Measurements from ENCODE around the gene COL5A1. TPM values are rescaled to one million over a fixed set of nuclear protein-coding genes. Genes with fewer than 3 reads are reported as not detected.
A peak's percentile ranks its signal among the peaks of the same experiment; 100 is the strongest.

The COL5A1 gene
- total RNA-seq, 1 donor from 2014 or later, result 6.1 TPM

GRCh38 chr9:134835448-134835847 is 193.8 kb downstream of the COL5A1 start:
- Histone ChIP-seq H4K20me1 (ENCODE audit: low read depth) (no peaks in the 10 kb centered on the region), H3K4me3 (no peak overlapping the region), H3K27ac (no peak overlapping the region), H3K27me3 (no peaks in the 10 kb centered on the region), H3K4me1 (no peaks in the 10 kb centered on the region), H3K9ac (no peak overlapping the region), H3F3A (ENCODE audit: low read depth) (no peaks in the 10 kb centered on the region), H3K79me2 (ENCODE audit: low read depth) (no peaks in the 10 kb centered on the region), H3K36me3 (no peaks in the 10 kb centered on the region), H3K4me2 (no peak overlapping the region), H3K9me3 (ENCODE audit: low read depth) (no peaks in the 10 kb centered on the region), H2AFZ (replicated peaks) (no peak overlapping the region)
- TF ChIP-seq EZH2 (IDR thresholded peaks at IDR 0.05) (no peak), EZH2phosphoT487 (IDR thresholded peaks at IDR 0.05) (no peak), CTCF (IDR thresholded peaks at IDR 0.05) (no peak)
- Mint-ChIP-seq H3K36me3 (no peaks in the 10 kb centered on the region), H3K27ac (no peak overlapping the region), H3K4me1 (peaks cover 3% of the 10 kb centered on the region), H3K9me3 (no peaks in the 10 kb centered on the region), H3K4me3 (no peak overlapping the region), H3K27me3 (ENCODE audit: insufficient read depth, low read depth) (no peaks in the 10 kb centered on the region)
- no peak for DNase-seq (ENCODE audit: low spot score)

DNA sequence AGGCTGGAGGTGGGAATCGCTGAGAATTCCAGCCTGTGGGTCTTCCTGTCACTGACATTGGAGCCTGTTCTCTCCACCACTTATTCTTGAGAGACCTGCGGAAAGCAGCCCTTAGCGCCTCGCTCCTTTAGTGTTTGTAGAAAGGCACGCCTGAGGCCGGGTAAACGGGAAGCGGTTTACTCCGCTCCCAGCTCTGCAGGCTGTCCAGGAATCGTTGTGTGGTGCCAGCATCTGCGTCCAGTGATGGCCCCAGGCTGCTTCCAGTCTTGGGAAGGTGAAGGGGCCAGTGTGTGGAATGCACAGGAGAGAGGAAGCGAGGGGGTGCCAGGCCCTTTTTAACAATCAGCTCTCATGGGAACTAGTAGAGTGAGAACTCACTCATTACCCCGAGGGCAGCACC is 194.4 kb downstream of the COL5A1 start:
- Histone ChIP-seq H3K9me3 (ENCODE audit: low read depth) (no peaks in the 10 kb centered on the region), H3K4me2 (no peak overlapping the region), H4K20me1 (ENCODE audit: low read depth) (no peaks in the 10 kb centered on the region), H3K4me1 (no peaks in the 10 kb centered on the region), H3F3A (ENCODE audit: low read depth) (no peaks in the 10 kb centered on the region), H3K27me3 (no peaks in the 10 kb centered on the region), H3K79me2 (ENCODE audit: low read depth) (no peaks in the 10 kb centered on the region), H3K4me3 (no peak overlapping the region), H3K27ac (no peak overlapping the region), H2AFZ (replicated peaks) (no peak overlapping the region), H3K9ac (no peak overlapping the region), H3K36me3 (no peaks in the 10 kb centered on the region)
- DNase-seq (ENCODE audit: low spot score), result no peak
- Mint-ChIP-seq H3K27me3 (ENCODE audit: insufficient read depth, low read depth) (no peaks in the 10 kb centered on the region), H3K27ac (no peak overlapping the region), H3K9me3 (no peaks in the 10 kb centered on the region), H3K36me3 (no peaks in the 10 kb centered on the region), H3K4me1 (peaks cover 3% of the 10 kb centered on the region), H3K4me3 (no peak overlapping the region)
- no peak for TF ChIP-seq EZH2phosphoT487 (IDR thresholded peaks at IDR 0.05)
- no peak for TF ChIP-seq EZH2 (IDR thresholded peaks at IDR 0.05)
- TF ChIP-seq CTCF (IDR thresholded peaks at IDR 0.05), result no peak

DNA sequence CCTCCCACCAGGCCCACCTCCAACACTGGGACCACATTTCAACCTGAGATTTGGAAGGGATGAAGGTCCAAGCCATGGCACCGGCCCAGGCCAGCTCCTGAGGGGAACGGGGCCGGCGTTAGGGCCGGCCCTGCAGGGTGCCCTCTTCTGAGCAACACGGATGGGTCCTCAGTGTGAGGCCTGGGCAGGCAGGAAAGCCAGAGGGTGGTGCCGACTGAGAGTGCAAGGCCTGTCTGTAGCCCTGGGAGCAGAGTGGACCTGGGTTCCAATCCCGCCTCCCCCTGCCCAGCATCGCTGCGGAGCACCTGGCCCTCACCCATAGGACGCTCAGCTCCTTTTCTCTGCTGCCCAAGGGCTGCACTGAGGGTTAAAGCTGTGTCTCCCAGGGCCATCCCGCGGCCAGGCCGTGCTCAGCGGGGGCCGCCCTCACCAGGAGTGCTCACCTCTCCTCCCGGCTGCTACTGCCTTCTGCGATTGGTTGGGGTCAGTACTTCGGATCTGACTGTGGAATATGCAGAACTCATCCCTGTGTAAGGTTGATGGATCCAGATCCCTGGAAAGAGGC is 194.9 kb downstream of the COL5A1 start:
- H3K36me3 Mint-ChIP-seq, result no peaks in the 10 kb centered on the region
- H3K27ac Mint-ChIP-seq, result no peak overlapping the region
- no peak overlapping the region for H3K9ac ChIP-seq
- H3K4me2 ChIP-seq, result no peak overlapping the region
- no peak overlapping the region for H2AFZ ChIP-seq (replicated peaks)
- no peaks in the 10 kb centered on the region for H3K4me1 ChIP-seq
- H3K79me2 ChIP-seq (ENCODE audit: low read depth), result no peaks in the 10 kb centered on the region
- H3K27ac ChIP-seq, result no peak overlapping the region
- TF ChIP-seq EZH2 (IDR thresholded peaks at IDR 0.05), result no peak
- no peak for TF ChIP-seq EZH2phosphoT487 (IDR thresholded peaks at IDR 0.05)
- TF ChIP-seq CTCF (IDR thresholded peaks at IDR 0.05), result no peak
- no peaks in the 10 kb centered on the region for H3F3A ChIP-seq (ENCODE audit: low read depth)
- no peaks in the 10 kb centered on the region for H3K27me3 ChIP-seq
- no peaks in the 10 kb centered on the region for H3K36me3 ChIP-seq
- peak overlapping the region; percentile 57 for H3K4me3 Mint-ChIP-seq
- no peak for DNase-seq (ENCODE audit: low spot score)
- no peak overlapping the region for H3K4me3 ChIP-seq
- no peaks in the 10 kb centered on the region for H3K27me3 Mint-ChIP-seq (ENCODE audit: insufficient read depth, low read depth)
- no peaks in the 10 kb centered on the region for H3K9me3 Mint-ChIP-seq
- H3K9me3 ChIP-seq (ENCODE audit: low read depth), result no peaks in the 10 kb centered on the region
- no peaks in the 10 kb centered on the region for H4K20me1 ChIP-seq (ENCODE audit: low read depth)
- H3K4me1 Mint-ChIP-seq, result peaks cover 3% of the 10 kb centered on the region
